GM23248 (cell line): Measurements from ENCODE around the gene ZNF652.

Source experiments
- EZH2 ChIP-seq: fragments of 200-600 bp; sonication (generic); IDR thresholded peaks from 2 replicates; pipeline ENCODE4 v1.6.1; 2018; ENCODE audit warnings: antibody characterized with exemption, mild to moderate bottlenecking; ENCODE audit not compliant: insufficient read depth, poor library complexity, severe bottlenecking
- EZH2phosphoT487 ChIP-seq: fragments of 200-600 bp; sonication (generic); IDR thresholded peaks from 2 replicates; pipeline ENCODE4 v1.6.1; 2018; ENCODE audit warnings: antibody characterized with exemption, moderate library complexity, mild to moderate bottlenecking, low read depth; ENCODE audit not compliant: insufficient read depth

GRCh38 chr17:49343273-49343672, 18.8 kb downstream of the ZNF652 start:
- TF ChIP-seq EZH2: no peak
- no peak for TF ChIP-seq EZH2phosphoT487
